SU-DHL-6 (cell line): ENCODE results near the gene NENF.

Experiments used
- EZH2phosphoT487 ChIP-seq: fragments of 200-600 bp; sonication (generic), shearing (Covaris generic); conservative IDR thresholded peaks from 2 replicates; pipeline ENCODE4 v1.6.1; 2018; ENCODE audit warnings: mild to moderate bottlenecking, antibody characterized with exemption, low read length, moderate library complexity, mixed read lengths
- TF ChIP-seq, protein P1 (sequence below): fragments of 200-600 bp; sonication (generic); IDR thresholded peaks from one replicate; pipeline ENCODE4 v1.5.1; 2017; ENCODE audit warnings: antibody characterized with exemption, mild to moderate bottlenecking, low read length, moderate library complexity; ENCODE audit not compliant: insufficient read depth, poor library complexity, severe bottlenecking

DNA sequence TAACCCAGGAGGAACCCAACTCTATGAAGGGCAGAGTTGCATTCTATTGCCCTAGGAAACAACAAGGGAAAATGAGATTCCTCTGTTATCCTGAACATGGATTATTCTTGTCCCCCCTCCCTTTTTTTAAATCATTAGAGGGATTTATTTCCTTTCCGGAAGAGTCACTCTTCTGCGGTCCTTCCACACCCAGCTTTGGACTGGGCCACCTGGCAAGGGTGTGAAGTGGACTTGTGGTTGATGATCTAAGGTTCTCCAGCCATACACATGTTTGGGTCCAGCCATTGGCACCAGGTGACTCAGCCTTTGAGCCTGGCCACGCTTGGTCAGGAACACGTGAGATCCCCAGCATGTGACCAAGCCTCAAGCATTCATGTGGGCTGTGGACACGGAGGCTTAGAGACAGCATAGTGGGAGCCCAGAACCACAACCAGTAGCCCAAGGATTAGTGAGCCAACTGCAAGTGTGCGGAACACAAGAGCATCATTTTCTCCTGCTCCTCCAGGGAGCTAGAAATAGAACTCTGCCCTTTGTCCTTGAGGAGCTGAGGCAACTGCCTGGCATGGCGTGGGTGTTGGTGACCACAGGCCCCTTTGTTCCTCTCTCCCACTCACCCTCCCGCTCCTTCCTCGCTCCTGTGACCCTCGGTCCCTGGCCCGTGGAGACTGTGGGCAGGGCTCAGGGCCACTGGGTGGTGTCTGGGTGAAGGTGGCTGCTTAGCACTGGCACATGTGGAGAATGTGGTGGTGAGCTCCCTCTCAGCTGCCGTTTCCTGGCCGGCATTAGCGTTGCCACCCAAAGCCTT lies 50.1 kb downstream of the NENF start:
- TF ChIP-seq, protein P1, sequence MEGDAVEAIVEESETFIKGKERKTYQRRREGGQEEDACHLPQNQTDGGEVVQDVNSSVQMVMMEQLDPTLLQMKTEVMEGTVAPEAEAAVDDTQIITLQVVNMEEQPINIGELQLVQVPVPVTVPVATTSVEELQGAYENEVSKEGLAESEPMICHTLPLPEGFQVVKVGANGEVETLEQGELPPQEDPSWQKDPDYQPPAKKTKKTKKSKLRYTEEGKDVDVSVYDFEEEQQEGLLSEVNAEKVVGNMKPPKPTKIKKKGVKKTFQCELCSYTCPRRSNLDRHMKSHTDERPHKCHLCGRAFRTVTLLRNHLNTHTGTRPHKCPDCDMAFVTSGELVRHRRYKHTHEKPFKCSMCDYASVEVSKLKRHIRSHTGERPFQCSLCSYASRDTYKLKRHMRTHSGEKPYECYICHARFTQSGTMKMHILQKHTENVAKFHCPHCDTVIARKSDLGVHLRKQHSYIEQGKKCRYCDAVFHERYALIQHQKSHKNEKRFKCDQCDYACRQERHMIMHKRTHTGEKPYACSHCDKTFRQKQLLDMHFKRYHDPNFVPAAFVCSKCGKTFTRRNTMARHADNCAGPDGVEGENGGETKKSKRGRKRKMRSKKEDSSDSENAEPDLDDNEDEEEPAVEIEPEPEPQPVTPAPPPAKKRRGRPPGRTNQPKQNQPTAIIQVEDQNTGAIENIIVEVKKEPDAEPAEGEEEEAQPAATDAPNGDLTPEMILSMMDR, result no peak
- no peak for TF ChIP-seq EZH2phosphoT487
